HCT116 (cell line): ENCODE data around the gene CSAD. TPM values are rescaled to one million over a fixed set of nuclear protein-coding genes. Genes with fewer than 3 reads are reported as not detected.

Experiments
- ATAC-seq: fragments of 200-7000 bp; cut with Tn5 transposase; 2 replicates; pipeline ENCODE4 v1.9.1; 2020; ENCODE audit warnings: mild to moderate bottlenecking, moderate library complexity
- BruUV-seq: library from RNA; stranded (reverse); fragments of 400-500 nt; replicated peaks from 2 replicates; lab custom pipeline; 2021; lab: Mats Ljungman, UMichigan
- CTCF ChIA-PET: fragments of 300-600 bp; sonication (Branson Sonifier 250); formaldehyde crosslinking; loops from one replicate; lab custom pipeline; 2021; ENCODE audit warnings: antibody characterized with exemption; lab: Charles Lee
- POLR2A ChIA-PET: fragments of 300-600, 350-600 bp; sonication (Branson Sonifier 250); formaldehyde crosslinking; loops from one replicate; lab custom pipeline; 2021; ENCODE audit warnings: antibody characterized with exemption; lab: Charles Lee
- RAD21 ChIA-PET, 2 experiments: fragments of 300-600 bp; sonication (Branson Sonifier 250); formaldehyde crosslinking; loops; one replicate each; lab custom pipeline; 2023; ENCODE audit warnings: low total read pairs in 2 of 2; ENCODE audit not compliant: uncharacterized antibody in 2 of 2, unreplicated experiment in 2 of 2, low non-redundant PET in 1 of 2; lab: Charles Lee
- DNase-seq: peaks from one replicate; pipeline ENCODE4 v3.0.0-alpha.2; 2010; ENCODE audit warnings: low read depth, low spot score
- H2AFZ ChIP-seq: fragments of 200-600 bp; shearing (Covaris generic), sonication (generic); 2 replicates; pipeline ENCODE4 v1.6.1; 2017; ENCODE audit warnings: low read depth, mixed run types, mixed read lengths, antibody characterized with exemption, low read length; ENCODE audit not compliant: poor library complexity, severe bottlenecking
- H3K27ac ChIP-seq: 2 replicates; pipeline ENCODE4 v1.5.1; 2012; ENCODE audit warnings: low read depth, low read length
- H3K27me3 ChIP-seq: fragments of 200-600 bp; sonication (generic); 2 replicates; pipeline ENCODE4 v1.6.1; 2016; ENCODE audit warnings: mixed run types, low read length, mixed read lengths; ENCODE audit not compliant: insufficient read depth
- H3K36me3 ChIP-seq, 2 experiments: fragments of 200-500 bp in 1 of 2; fragments of 200-600 bp in 1 of 2; sonication (Bioruptor generic) in 1 of 2; sonication (generic) in 1 of 2; 2 replicates each; pipeline versions ENCODE4 v1.5.1 to v1.6.1; 2014 to 2016; ENCODE audit warnings: low read length in 2 of 2, inconsistent platforms in 1 of 2, mixed read lengths in 1 of 2, mixed run types in 1 of 2; ENCODE audit not compliant: insufficient read depth in 2 of 2, control insufficient read depth in 1 of 2
- H3K4me1 ChIP-seq, 2 experiments: fragments of 200-600 bp in 1 of 2; sonication (generic) in 1 of 2; 2 replicates each; pipeline versions ENCODE4 v1.5.1 to v1.6.1; 2012 to 2017; ENCODE audit warnings: low read length in 2 of 2, inconsistent platforms in 1 of 2, mild to moderate bottlenecking in 1 of 2, mixed read lengths in 1 of 2, mixed run types in 1 of 2, moderate library complexity in 1 of 2; ENCODE audit not compliant: insufficient read depth in 2 of 2, control insufficient read depth in 1 of 2
- H3K4me2 ChIP-seq: fragments of 200-600 bp; sonication (generic); 2 replicates; pipeline ENCODE4 v1.6.1; 2017; ENCODE audit warnings: mixed run types, low read length, mixed read lengths
- H3K4me3 ChIP-seq, 2 experiments: fragments of 200-600 bp in 1 of 2; sonication (generic) in 1 of 2; replicated peaks in 1 of 2; 2 replicates each; pipeline ENCODE4 v1.5.1; 2011 to 2016; ENCODE audit warnings: low read length in 2 of 2, control low read depth in 1 of 2, low read depth in 1 of 2, mild to moderate bottlenecking in 1 of 2, mixed read lengths in 1 of 2, mixed run types in 1 of 2
- H3K79me2 ChIP-seq: fragments of 200-600 bp; sonication (generic); 2 replicates; pipeline ENCODE4 v1.6.1; 2017; ENCODE audit warnings: mild to moderate bottlenecking, mixed run types, low read length, moderate library complexity, mixed read lengths; ENCODE audit not compliant: insufficient read depth
- H3K9ac ChIP-seq: fragments of 200-600 bp; sonication (generic); 2 replicates; pipeline ENCODE4 v1.6.1; 2016; ENCODE audit warnings: low read length, mixed read lengths
- H3K9me2 ChIP-seq: fragments of 200-600 bp; sonication (generic), shearing (Covaris generic); 2 replicates; pipeline ENCODE4 v1.6.1; 2017; ENCODE audit warnings: mixed run types, mild to moderate bottlenecking, moderate library complexity; ENCODE audit not compliant: insufficient read depth
- H3K9me3 ChIP-seq, 2 experiments: fragments of 200-500 bp in 1 of 2; fragments of 200-600 bp in 1 of 2; sonication (Bioruptor generic) in 1 of 2; sonication (generic) in 1 of 2; 2 replicates each; pipeline ENCODE4 v1.6.1; 2014 to 2017; ENCODE audit warnings: low read length in 2 of 2, mixed read lengths in 2 of 2, inconsistent platforms in 1 of 2, low read depth in 1 of 2, mild to moderate bottlenecking in 1 of 2, mixed run types in 1 of 2, moderate library complexity in 1 of 2; ENCODE audit not compliant: control insufficient read depth in 1 of 2, insufficient read depth in 1 of 2
- H4K20me1 ChIP-seq: fragments of 200-600 bp; sonication (generic), shearing (Covaris generic); 2 replicates; pipeline ENCODE4 v1.6.1; 2017; ENCODE audit warnings: mixed run types, mild to moderate bottlenecking, moderate library complexity; ENCODE audit not compliant: insufficient read depth
- CTCF ChIP-seq, 3 experiments: fragments of 200-600 bp in 1 of 3; sonication (generic) in 1 of 3; IDR thresholded peaks in 2 of 3; conservative IDR thresholded peaks in 1 of 3; 2 replicates each; pipeline ENCODE4 v1.5.1; 2012 to 2017; ENCODE audit warnings: low read depth in 2 of 3, low read length in 2 of 3, antibody characterized with exemption in 1 of 3, borderline replicate concordance in 1 of 3, control low read depth in 1 of 3, mild to moderate bottlenecking in 1 of 3, mixed read lengths in 1 of 3, mixed run types in 1 of 3, moderate library complexity in 1 of 3; ENCODE audit not compliant: insufficient read depth in 1 of 3
- EZH2phosphoT487 ChIP-seq: fragments of 200-600 bp; IDR thresholded peaks from 2 replicates; pipeline ENCODE4 v1.6.1; 2018; ENCODE audit warnings: antibody characterized with exemption, borderline replicate concordance
- POLR2AphosphoS5 ChIP-seq: IDR thresholded peaks from 2 replicates; pipeline ENCODE4 v1.6.1; 2011; ENCODE audit warnings: mild to moderate bottlenecking, low read depth, low read length, moderate library complexity
- RAD21 ChIP-seq: IDR thresholded peaks from 2 replicates; pipeline ENCODE4 v1.6.1; 2012; ENCODE audit warnings: low read depth, mild to moderate bottlenecking
- intact Hi-C: fragments of 100-400 bp; cut with micrococcal nuclease; formaldehyde crosslinking; loops from 2 replicates; pipeline ENCODE4 v1.10.0; 2022
- total RNA-seq: library from RNA; stranded (reverse); gene quantifications from one replicate; pipeline ENCODE4 v1.2.1, GENCODE V29; 2021; ENCODE audit not compliant: unreplicated experiment
- TF ChIP-seq, protein P1 (sequence below): IDR thresholded peaks from 2 replicates; pipeline ENCODE4 v1.6.1; 2012

Gene CSAD
- total RNA-seq, 1 experiment from 2014 or later, result 20.3 TPM

- DNase-seq, result no peak
- POLR2A ChIA-PET, result no interaction called here
- TF ChIP-seq EZH2phosphoT487 (no peak), POLR2AphosphoS5 (0 out of 2 replicates have a peak, but pooled peaks have one; percentile 9)
Observed at GRCh38 chr12:53191096-53191884, 10.6 kb upstream of the CSAD start.

GRCh38 chr12:53190108-53190729 is 9.5 kb upstream of the CSAD start:
- H3K9ac ChIP-seq, result no peak overlapping the region
- peak; percentile 23 for DNase-seq
- no peak overlapping the region for H2AFZ ChIP-seq
- TF ChIP-seq, protein P1, sequence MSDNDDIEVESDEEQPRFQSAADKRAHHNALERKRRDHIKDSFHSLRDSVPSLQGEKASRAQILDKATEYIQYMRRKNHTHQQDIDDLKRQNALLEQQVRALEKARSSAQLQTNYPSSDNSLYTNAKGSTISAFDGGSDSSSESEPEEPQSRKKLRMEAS, result no peak
- peak; percentile 54 for TF ChIP-seq RAD21
- TF ChIP-seq POLR2AphosphoS5, result peak; percentile 39; the same call in 1 of the 2 replicates
- TF ChIP-seq CTCF (IDR thresholded peaks at IDR 0.05 in 2 of 3, conservative IDR thresholded peaks at IDR 0.05 in 1 of 3; ENCODE audit: borderline replicate concordance in 1 of 3, insufficient read depth in 1 of 3, low read depth in 2 of 3, low read length in 2 of 3), result peak; percentile 63 to 96 (median 88)
- TF ChIP-seq, all 23 proteins: peak for 3
- Histone ChIP-seq H3K4me1 (peaks cover 4 to 6% of the 10 kb centered on the region in 2 experiments; a peak in 2 of 4 replicates), H3K27me3 (no peaks in the 10 kb centered on the region), H3K4me3 (no peak overlapping the region), H3K27ac (no peak overlapping the region), H3K79me2 (no peaks in the 10 kb centered on the region; the same call in 1 of the 2 replicates), H3K36me3 (peaks cover 25 to 26% of the 10 kb centered on the region in 2 experiments; a peak in 3 of 4 replicates), H4K20me1 (no peaks in the 10 kb centered on the region), H3K4me2 (no peak overlapping the region), H3K9me2 (no peaks in the 10 kb centered on the region), H3K9me3 (no peaks in the 10 kb centered on the region)
- RAD21 ChIA-PET, result interaction anchor here (1.0 to 1.1 kb wide), 2 partner anchors 31 to 124 kb away, joined by 3 read pairs; no protein-coding TSS in a partner anchor
- intact Hi-C loops, result loop anchor here (1.0 kb wide), 2 partner anchors 31 to 124 kb away; no protein-coding TSS in a partner anchor
- CTCF ChIA-PET, result interaction anchor here (0.7 to 2.7 kb wide), 7 partner anchors 8 to 129 kb away, joined by 3 to 17 read pairs (median 4); partner anchors contain the start of genes CSAD and ZNF740
- POLR2A ChIA-PET, result interaction anchor here (1.2 to 1.8 kb wide), 2 partner anchors 10 to 124 kb away, joined by 3 to 7 read pairs; partner anchors contain the start of genes CSAD and ZNF740
- no TSS peak for BruUV-seq
- peak; percentile 97 for ATAC-seq

More at GRCh38 chr12:53191096-53191884, 10.6 kb upstream of the CSAD start:
- Histone ChIP-seq H2AFZ (no peak overlapping the region), H3K36me3 (peaks cover 14 to 16% of the 10 kb centered on the region in 2 experiments; a peak in 3 of 4 replicates), H3K27ac (no peak overlapping the region), H3K79me2 (no peaks in the 10 kb centered on the region), H3K9ac (no peak overlapping the region), H3K9me3 (no peaks in the 10 kb centered on the region), H3K4me2 (no peak overlapping the region), H3K9me2 (no peaks in the 10 kb centered on the region), H3K4me1 (peaks cover 4 to 15% of the 10 kb centered on the region in 2 experiments; a peak in 3 of 4 replicates), H4K20me1 (no peaks in the 10 kb centered on the region), H3K27me3 (no peaks in the 10 kb centered on the region), H3K4me3 (no peak overlapping the region)
- ChIA-PET CTCF (interaction anchor here (1.0 to 2.7 kb wide), 3 partner anchors 11 to 130 kb away, joined by 4 to 17 read pairs (median 5); partner anchors contain the start of genes CSAD and ZNF740), RAD21 (no interaction called here)
- intact Hi-C loops, result no loop called here
- BruUV-seq, result no TSS peak
- ATAC-seq, result no peak
